Glomerular endothelial cell (primary cell): ENCODE measurements around the gene SEMA3A. TPM values are rescaled to one million over a fixed set of nuclear protein-coding genes. Genes with fewer than 3 reads are reported as not detected.
"Not testable (repeated sequence)": the region's sequence is repeated elsewhere in the genome, so short reads cannot be mapped to it uniquely, and the experiment has no call there.

Experiments used
- DNase-seq: peaks from one replicate; pipeline ENCODE4 v3.0.0-alpha.2; 2011; ENCODE audit warnings: low read depth, low spot score; ENCODE audit errors: extremely low read depth
- total RNA-seq: library from RNA; depleted of rRNA; stranded (reverse); fragments of >200 nt; gene quantifications from 2 replicates; pipeline ENCODE4 v1.2.3, GENCODE V29; 2015

SEMA3A gene
- total RNA-seq, 1 donor from 2014 or later = 7.2 TPM

DNA sequence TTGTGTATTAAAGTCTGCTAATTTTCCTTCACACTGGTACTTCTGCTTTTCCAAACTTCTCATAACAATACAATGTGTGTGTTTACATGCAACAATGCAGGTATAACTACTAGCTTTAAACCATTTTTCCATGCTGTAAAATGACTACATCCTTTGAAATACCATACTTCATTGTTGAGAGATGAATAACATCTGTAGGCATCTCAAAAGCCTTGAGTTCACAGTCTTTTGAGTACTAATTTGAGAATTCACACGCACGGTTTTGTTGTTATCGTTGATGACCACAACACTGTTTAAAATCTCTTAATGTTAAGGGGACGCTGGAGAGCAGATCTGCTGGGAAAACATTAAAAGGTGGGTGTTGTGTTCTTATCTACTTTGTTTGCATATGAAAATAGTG, 37.4 kb downstream of the SEMA3A start:
- DNase-seq = no peak

DNA sequence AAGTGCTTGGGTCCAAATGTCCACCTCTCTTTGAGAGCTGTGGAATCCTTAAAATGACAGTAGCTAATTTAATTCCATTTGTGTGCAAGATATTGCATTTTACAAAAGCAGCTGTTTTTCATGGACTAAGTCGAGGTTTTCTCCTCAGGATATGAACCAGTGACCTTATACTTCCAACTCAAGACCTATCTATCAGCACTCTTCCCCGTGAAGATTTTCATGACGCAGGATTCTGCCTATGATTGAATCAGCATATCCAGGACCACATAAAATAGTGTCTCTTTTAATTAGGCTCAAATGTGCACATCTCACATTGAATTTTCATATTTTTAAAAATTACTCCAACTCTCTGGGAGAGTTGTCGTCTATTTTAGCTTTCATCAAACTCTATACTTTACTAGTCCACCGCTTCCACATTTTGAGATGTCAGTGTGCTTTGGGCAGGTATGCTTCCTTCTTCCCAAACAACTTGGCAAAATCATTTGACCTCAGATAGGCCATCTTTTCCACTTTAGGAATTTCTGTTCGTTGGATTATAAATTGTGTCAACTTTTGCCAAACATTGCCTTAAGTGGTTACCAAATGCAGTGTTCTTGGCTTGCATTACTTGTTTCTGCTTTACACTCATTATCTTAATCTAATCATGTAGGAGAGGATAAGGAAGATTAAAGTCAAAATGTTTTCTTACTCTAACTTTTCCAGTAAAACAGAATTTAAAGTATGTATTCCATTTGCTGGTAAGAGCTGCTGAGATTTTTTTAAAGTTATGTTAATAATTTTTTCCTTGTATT, 39.4 kb downstream of the SEMA3A start:
- no peak for DNase-seq

DNA sequence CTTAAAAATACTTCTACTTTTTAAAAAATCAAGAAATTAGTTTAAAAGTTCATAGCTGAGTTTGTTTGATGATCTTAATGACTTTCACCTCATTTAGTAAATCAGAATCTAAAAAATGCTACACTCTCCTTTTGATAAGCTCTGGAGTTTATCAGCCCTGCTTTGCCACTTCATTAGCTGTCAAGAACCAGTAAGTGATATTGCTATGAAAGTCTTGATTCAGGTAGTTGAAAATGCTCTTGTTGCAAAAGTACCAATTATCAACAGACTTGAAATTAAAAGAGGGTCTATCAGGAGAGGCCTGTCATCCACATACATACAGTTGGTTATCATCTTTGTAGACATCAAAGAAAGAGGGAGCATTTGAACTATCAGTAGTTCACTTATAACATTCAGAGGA, 41.6 kb downstream of the SEMA3A start:
- DNase-seq = no peak

DNA sequence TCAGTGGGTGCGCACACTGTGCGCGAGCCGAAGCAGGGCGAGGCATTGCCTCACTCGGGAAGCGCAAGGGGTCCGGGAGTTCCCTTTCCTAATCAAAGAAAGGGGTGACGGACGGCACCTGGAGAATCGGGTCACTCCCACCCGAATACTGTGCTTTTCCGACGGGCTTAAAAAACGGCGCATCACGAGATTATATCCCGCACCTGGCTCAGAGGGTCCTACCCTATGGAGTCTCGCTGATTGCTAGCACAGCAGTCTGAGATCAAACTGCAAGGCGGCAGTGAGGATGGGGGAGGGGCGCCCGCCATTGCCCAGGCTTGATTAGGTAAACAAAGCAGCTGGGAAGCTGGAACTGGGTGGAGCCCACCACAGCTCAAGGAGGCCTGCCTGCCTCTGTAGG, 44.2 kb downstream of the SEMA3A start:
- not testable (repeated sequence) for DNase-seq

DNA sequence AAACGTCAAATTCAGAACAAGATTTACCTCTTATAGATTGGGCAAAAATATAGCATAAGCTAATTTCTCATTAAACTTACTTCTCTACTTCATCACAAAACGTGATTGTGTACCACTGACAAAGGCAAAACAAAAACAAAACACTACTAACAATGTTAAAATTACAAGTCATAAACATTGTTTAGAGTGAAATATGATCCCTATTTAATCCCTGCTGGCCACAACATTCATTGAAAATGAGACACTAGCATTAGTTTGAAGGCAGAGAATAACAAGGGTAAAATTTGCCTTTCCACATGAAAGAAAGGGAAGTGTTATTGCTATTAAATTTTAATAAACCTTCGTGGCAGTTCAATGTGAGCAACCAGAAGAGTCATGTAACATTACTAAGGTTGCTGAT, 45.0 kb downstream of the SEMA3A start:
- DNase-seq = no peak

DNA sequence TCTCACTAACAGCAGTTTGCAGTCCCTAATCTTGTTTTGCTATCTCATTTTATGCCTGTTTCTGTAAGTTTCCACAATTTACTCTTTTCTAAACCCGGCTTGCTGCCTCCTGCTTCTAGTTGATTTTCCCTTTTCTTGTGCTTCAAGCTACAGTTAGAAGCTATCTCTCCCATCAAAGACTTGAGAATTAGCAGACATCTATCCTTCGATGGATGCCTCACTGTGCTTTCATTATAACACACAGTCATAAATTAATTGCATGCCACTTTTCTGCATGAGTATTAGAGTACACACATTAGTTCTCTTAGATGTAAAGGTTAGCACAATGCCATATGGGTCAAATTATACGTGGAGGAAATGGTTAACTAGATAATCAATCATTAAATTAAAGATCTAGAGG, 48.7 kb downstream of the SEMA3A start:
- DNase-seq = no peak

DNA sequence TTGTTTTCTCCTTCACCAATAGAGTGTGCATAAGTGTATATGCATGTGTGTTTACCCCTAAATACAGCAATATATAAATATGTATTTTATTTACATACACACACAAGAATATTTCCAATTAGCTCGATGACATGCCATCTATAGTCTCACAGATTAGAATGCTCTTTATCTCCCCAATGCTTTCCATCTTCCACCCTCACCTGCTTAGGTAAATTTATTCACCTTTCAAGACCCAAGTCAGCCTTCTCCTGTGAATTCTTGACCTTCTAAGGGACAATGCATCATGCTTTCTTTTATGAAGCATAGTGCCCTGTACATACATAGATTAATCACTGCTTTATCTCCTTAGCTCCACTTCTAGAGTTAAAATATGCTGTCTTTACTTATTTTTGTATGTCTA, 49.7 kb downstream of the SEMA3A start:
- DNase-seq = no peak

DNA sequence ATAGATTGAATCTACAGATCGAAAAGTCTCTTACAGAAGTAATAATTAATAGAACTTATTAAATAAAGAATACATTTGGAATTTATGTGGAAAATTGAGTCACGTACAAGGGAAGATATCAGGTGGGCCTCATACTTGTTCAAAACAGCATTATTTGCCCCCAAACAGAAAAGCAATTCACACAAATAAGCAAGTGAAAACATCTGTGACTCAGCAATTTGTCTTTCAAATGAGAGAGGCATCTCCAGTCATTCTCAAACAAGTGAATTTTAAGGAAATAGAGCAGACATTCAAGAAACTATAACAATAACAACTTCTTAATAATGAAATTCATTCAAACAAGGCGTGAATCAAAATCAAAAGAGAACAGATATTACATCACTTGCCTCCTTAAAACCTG, 50.1 kb downstream of the SEMA3A start:
- no peak for DNase-seq

DNA sequence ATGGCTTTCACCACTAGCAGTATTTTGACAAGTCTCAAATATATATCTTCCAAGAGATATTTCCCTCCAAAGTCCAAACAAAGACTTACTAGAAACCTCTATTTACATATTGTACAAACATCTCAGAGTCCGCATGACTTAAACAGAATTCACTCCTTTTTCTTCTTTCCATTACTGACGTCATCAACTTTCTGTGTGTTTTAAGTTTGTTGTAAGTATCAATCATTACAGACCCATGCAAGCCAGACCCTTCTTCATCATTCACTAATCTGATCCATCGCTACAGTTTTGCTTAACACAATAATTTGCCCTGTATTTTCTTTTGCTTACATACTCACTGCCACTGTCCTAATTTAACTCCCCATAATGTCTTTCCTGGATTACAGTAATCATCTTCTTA, 51.9 kb downstream of the SEMA3A start:
- DNase-seq = no peak

DNA sequence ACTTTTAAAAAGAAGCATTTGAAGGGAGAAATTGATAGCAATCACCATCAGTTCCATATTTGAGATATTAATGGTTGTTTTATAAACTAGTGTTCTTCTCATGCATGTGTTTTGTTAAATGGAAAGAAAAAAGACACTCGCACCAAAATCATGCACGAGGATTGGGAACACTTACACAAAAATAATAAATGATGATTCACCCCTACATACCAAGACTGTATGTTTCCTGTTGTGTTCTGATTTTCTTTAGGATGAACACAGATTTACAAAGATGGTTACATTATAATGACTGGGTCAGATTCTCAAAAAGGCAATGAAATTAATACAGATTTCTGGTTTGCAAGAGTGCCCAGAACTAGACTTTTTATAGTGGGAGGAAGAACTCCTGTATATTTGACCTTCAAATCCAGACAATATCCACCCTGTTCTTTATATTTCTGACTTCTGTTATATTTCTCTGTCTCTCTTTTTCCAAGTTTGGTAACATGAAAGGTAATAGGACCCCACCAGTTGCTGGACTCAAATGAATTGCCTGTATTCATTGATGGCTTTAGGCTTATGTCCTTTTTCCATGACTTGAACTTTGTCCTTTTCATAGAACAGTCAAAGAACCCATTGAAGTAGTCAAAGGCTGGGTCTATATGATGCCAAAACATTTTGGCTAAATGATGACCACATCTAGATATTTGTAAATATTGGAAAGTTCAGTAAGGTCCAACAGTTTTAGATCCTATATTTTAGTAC, 54.4 kb downstream of the SEMA3A start:
- DNase-seq = no peak

DNA sequence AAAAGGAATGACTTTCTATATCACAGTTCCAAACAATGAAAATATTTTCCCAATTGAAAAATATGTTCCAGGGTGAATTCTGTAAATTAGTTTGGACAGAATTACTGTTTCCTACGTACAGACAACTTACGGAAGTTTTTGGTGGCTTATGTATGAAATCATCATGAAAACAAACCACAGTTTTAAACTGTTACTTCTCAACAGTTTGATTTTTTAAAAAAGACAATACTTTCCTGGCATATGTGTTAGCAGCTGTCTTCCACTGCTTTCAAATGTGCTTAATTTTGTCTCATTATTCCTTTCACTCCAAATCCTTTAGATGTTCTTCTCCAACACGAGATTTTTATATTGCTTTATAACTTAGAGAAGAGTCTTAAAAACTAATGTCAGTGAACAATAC, 56.2 kb downstream of the SEMA3A start:
- no peak for DNase-seq

DNA sequence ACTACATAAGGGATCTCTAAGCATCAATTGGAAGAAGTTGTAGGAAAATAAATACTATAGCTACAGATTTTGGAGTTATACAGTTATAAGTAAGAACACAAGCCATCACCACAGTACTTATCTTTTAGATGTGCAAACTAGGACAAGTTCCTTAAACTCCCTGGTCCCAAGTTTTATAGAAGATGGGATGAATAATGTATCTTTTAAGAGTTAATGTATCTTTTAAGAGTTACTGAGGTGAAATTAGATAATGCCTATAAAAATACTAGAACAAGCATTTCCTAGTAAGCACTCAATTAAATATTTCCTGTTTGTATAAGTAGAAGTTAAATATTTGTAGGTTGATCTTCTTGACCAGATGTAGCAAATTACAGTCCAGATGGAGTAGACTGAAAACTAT, 56.8 kb downstream of the SEMA3A start:
- DNase-seq = no peak

DNA sequence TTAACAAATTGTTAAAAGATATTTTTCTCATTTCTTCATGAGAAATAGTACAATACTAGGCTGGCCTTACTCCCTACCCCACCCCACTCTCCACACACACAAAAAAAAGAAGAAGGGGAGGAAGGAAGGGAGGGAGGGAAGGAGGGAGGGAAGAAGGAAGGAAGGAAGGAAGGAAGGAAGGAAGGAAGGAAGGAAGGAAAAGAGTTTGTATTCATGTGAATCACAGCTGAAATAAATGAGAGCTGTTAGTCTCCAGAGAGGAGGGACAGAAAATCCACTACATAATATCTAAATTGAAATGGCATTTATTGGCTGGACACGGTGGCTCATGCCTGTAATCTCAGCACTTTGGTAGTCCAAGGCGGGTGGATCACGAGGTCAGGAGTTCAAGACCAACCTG, 57.8 kb downstream of the SEMA3A start:
- DNase-seq = no peak

DNA sequence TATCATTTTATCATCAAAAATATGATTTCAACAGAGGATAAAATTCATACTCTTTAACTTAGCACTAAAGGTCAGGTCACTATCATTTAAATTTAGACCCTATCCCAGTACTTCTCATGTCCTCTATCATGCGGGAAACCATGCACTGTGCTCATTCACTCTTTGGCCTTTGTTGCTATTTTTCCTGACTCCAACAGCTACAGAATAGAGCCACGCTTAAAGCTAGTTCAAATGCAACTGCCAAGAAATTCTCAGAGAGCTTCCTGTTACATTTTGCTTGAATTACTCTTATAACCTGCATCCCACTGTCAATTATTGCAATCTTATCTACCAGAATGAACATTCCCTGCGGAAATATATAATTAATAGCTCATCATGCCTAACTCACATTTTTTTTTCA, 58.3 kb downstream of the SEMA3A start:
- DNase-seq = no peak

DNA sequence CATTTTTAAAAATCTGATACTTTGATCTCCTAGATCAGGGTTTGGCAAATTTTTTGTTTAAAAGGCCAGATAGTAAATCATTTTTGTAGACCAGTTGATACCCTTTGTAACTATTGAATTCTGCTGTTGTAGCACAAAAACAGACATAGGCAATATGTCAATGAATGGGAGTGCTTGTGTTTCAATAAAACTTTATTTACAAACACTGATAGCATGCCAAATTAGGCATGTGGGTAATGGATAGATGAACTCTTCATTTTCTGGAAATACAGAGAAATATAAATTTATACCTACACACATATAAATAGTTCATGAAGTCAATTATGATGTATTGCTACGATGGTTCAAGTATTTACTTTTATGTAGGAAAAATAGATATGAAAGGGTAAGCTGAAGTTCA, 60.4 kb downstream of the SEMA3A start:
- DNase-seq = no peak

DNA sequence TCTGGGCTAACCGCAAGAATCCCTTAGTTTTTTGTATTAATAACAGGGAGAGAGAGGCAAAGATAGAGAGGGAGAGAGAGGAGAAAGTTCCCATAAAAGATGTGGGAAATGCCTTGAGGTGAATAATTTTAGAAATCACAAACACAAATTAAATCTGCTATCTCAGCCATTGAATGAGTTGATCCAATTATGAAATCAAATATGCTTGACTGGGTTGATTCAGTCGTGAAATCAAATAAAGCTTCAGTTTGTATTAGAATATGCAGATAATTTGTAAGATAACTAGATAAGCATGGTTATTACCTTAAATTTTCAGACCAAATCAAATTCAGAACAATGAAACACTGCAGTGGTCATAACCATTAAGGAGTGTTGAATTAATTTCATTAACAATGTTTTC, 68.9 kb downstream of the SEMA3A start:
- no peak for DNase-seq

DNA sequence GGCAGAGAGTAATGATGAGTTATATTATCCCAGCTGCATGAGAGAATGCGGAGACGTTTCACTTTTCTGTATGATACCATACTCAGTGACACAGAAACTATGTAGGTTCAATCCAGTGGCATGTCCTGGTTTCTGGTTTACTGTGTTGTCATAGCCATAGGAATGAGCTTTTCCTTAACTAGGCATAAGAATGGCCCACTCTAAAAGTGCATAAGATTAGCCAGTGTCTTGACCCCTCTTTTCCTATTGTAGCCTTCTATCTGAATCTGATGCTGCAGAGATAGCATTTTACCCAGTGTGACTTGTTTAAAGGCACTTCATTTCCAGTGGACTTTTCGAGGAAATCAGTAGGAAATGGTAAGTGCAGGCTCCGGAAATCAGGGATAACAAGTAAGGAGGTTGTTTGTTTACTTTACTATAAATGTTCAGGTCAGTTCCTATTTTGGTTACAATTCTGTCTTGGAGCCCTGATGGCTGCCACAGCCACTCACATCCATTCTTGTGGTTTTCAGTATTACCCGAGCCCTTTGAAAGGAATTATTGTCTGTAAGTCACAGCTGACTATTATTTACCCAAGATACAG, 70.5 kb downstream of the SEMA3A start:
- no peak for DNase-seq

DNA sequence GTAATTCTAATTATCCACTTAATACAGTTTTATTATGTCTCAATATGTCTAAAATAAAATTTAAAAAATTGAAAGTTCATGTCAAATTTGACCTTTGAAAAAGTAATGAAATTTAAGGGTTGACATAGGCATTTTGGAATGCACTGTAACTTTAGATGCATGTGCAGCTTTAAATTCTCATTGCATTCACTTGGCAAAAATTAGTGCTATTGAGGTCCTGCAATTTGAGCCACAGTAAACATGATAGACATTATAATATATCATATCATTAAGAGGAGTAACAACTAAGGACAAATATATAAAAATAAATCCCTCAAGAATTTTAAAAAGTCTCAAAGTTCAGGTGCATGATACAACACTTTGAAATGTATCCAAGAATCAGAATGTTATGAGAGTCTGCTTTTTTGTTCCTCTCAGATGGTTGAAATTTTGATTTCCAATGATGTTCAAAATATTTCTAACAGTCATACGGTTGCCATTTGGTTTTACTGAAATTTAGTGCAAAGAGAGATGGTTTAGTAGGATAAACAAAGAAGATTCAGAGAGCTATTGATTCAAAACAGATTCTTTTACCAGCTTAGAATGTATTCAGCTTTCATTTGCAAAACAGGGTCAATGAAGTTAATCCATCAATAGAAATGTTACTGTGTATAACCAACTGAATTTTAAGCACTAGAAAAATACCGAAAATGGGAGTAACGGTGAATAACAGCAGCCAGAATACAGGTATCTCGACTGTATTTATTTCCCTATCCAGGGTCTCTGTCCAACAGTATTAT, 71.8 kb downstream of the SEMA3A start:
- DNase-seq = no peak

DNA sequence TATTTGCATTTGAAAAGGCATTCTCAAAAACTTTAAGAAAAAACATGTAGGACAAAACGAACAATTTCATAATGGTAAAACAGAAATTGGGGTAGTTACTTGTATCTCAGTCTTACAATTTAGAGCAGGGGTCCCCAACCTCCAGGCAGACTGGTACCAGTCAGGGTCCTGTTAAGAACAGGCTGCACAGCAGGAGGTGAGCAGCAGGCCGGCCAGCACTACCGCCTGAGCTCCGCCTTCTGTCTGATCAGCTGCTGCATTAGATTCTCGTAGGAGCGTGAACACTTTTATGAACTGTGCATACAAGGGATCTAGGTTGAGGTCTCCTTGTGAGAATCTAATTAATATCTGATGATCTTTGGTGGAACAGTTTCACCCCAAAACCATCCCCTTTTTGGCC, 77.3 kb downstream of the SEMA3A start:
- no peak for DNase-seq

DNA sequence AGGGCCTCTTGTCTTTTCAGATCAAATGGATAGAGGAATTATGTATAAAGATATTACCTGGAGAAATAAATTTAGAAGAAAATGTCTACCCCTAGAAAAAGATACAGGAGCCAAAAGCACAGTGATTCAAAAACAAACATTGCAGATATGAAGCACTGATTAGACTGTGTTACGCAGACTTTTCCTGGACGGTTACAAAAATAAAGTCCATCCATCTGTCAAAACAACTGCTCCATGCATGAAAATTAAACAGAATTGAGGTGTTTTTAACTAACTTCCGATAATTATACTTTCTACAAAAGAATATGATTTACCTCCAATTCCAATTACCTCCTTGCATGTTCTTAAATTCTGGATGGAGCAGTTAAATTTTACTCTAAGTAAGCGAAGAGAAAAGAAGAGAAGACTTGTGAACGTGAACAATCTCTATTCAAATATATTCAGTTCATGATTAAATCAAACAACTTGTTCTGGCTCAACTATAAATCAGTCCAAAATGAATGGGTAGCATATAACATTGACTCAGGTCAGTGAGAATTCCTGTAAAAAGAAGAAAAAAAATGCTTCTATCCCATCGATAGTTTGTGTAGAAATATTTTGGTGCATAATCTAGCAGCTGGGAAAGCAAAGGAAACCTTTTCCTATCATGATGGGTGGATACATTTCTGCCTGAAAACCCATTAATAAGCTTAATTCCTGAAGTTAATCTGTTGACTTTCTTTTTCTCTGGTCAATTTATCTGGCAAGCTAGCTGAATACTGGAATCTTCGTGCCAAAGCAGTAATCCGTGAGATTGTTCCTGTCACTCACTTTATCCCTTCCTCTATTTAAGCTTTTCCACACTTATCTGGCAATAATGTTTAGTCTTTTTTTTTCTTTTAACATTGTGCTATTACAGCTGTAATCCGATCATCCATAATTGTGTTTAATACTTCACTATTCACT, 80.4 kb downstream of the SEMA3A start:
- DNase-seq = no peak
